ENCODE data around the gene SLC16A7.
"Not testable (repeated sequence)": the region's sequence is repeated elsewhere in the genome, so short reads cannot be mapped to it uniquely, and the experiment has no call there.

Gene SLC16A7

DNA sequence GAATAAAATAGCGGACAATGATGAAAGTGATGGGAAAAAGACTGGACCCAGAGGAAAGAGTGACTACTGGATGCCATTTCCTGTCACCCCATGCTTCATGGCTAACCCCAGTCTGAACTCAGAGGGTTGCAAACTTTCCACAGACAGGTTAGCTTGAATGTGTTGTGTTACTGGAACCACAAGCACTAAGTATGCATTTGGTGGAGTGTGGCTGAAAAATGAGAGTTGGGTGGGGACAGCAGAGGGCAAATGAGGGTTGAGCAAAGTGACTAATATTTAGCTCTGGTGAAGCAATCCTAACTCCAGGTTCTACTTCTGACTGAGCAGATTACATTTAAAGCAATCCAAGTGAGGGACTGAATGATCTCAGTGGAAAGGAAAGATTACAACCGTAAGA, 1.6 kb downstream of the SLC16A7 start:
- Histone ChIP-seq H3K9ac (ENCODE audit: insufficient read length, low read depth) (peak overlapping the region; percentile 47), H3K4me3 (ENCODE audit: insufficient read length, low read depth) (peak overlapping the region; percentile 12), H3K36me3 (ENCODE audit: insufficient read depth, insufficient read length, low read length) (no peaks in the 10 kb centered on the region), H3K9me3 (ENCODE audit: insufficient read depth, low read length) (no peaks in the 10 kb centered on the region), H3K27me3 (ENCODE audit: insufficient read depth, insufficient read length) (peaks cover 15% of the 10 kb centered on the region), H3K4me1 (ENCODE audit: insufficient read depth, insufficient read length) (no peaks in the 10 kb centered on the region)
- DNase-seq (ENCODE audit: low read depth, low spot score), result no peak
- TF ChIP-seq SUZ12 (IDR thresholded peaks at IDR 0.05; ENCODE audit: extremely low read depth, insufficient read depth, insufficient read length) (no peak), ZNF274 (IDR thresholded peaks at IDR 0.05; ENCODE audit: low read depth, low read length) (no peak), YY1 (IDR thresholded peaks at IDR 0.05; ENCODE audit: insufficient read depth, insufficient read length) (no peak)

DNA sequence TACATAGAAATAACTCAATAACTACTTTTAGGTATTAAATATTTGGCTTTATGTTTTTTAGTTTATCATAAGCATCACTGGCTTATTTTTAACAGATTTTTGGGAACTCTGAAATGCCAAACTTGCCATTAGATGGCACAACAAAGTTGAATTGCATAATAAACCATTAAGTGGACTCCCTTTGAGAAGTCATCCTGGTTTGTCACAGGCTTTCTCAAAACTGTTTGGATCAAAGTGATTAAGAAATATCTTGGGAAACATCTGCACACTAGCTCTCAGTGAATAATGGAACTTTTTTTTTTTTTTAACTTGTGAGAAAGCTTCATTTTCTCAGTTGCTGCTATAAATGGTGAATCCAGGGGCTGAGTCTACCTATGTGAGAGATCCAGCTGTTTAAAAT, 4.3 kb downstream of the SLC16A7 start:
- Histone ChIP-seq H3K27me3 (ENCODE audit: insufficient read depth, insufficient read length) (peaks cover 15% of the 10 kb centered on the region), H3K4me3 (ENCODE audit: insufficient read length, low read depth) (no peak overlapping the region), H3K36me3 (ENCODE audit: insufficient read depth, insufficient read length, low read length) (no peaks in the 10 kb centered on the region), H3K9me3 (ENCODE audit: insufficient read depth, low read length) (no peaks in the 10 kb centered on the region), H3K4me1 (ENCODE audit: insufficient read depth, insufficient read length) (no peaks in the 10 kb centered on the region), H3K9ac (ENCODE audit: insufficient read length, low read depth) (no peak overlapping the region)
- no peak for TF ChIP-seq YY1 (IDR thresholded peaks at IDR 0.05; ENCODE audit: insufficient read depth, insufficient read length)
- TF ChIP-seq SUZ12 (IDR thresholded peaks at IDR 0.05; ENCODE audit: extremely low read depth, insufficient read depth, insufficient read length), result no peak
- no peak for TF ChIP-seq ZNF274 (IDR thresholded peaks at IDR 0.05; ENCODE audit: low read depth, low read length)
- DNase-seq (ENCODE audit: low read depth, low spot score), result no peak

DNA sequence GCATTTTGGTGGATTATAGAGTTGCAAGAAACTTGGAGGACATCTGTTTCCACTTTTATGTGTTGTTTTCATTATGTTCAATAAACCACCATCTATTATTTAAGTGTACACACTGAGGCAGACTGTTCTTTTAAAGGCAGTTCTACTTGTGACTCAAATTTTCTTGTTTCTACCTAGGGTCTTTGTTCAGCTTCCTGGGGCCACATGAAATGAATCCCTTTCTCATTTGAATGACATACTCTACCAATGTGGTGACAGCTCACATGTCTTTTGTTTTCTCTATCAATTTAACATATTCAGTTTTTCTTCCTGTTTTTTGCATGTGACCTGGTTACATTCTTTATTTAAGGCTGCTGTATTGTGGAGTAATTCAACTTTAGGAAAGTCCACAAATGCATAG, 7.9 kb downstream of the SLC16A7 start:
- no peak overlapping the region for H3K4me3 ChIP-seq (ENCODE audit: insufficient read length, low read depth)
- H3K27me3 ChIP-seq (ENCODE audit: insufficient read depth, insufficient read length), result no peaks in the 10 kb centered on the region
- no peaks in the 10 kb centered on the region for H3K36me3 ChIP-seq (ENCODE audit: insufficient read depth, insufficient read length, low read length)
- no peak overlapping the region for H3K9ac ChIP-seq (ENCODE audit: insufficient read length, low read depth)
- TF ChIP-seq ZNF274 (IDR thresholded peaks at IDR 0.05; ENCODE audit: low read depth, low read length) (no peak), YY1 (IDR thresholded peaks at IDR 0.05; ENCODE audit: insufficient read depth, insufficient read length) (no peak), SUZ12 (IDR thresholded peaks at IDR 0.05; ENCODE audit: extremely low read depth, insufficient read depth, insufficient read length) (no peak)
- H3K9me3 ChIP-seq (ENCODE audit: insufficient read depth, low read length), result no peaks in the 10 kb centered on the region
- no peak for DNase-seq (ENCODE audit: low read depth, low spot score)
- H3K4me1 ChIP-seq (ENCODE audit: insufficient read depth, insufficient read length), result no peaks in the 10 kb centered on the region

DNA sequence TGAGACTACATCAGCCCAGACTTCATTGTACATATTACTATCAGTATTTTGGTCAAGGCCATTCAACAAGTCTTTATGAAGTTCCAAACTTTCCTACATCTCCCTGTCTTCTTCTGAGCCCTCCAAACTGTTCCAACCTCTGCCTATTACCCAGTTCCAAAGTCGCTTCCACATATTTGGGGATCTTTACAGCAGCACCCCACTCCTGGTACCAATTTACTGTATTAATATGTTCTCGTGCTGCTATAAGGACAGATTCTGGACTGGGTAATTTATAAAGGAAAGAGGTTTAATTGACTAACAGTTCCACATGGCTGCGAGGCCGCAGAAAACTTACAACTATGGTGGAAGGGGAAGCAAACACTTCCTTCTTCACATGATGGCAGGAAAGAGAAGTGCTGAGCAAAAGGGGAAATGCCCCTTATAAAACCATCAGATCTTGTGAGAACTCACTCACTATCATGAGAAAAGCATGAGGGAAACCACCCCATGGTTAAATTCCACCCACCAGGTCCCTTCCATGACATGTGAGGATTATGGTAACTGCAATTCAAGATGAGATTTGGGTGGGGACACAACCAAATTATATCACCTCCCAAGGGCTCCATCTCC, 17.1 kb downstream of the SLC16A7 start:
- not testable (repeated sequence) for H3K27me3 ChIP-seq (ENCODE audit: insufficient read depth, insufficient read length); H3K9ac ChIP-seq (ENCODE audit: insufficient read length, low read depth); DNase-seq (ENCODE audit: low read depth, low spot score); H3K4me3 ChIP-seq (ENCODE audit: insufficient read length, low read depth); H3K36me3 ChIP-seq (ENCODE audit: insufficient read depth, insufficient read length, low read length); H3K4me1 ChIP-seq (ENCODE audit: insufficient read depth, insufficient read length)
- peaks cover 20% of the 10 kb centered on the region; the same call in 1 of the 2 replicates for H3K9me3 ChIP-seq (ENCODE audit: insufficient read depth, low read length)

DNA sequence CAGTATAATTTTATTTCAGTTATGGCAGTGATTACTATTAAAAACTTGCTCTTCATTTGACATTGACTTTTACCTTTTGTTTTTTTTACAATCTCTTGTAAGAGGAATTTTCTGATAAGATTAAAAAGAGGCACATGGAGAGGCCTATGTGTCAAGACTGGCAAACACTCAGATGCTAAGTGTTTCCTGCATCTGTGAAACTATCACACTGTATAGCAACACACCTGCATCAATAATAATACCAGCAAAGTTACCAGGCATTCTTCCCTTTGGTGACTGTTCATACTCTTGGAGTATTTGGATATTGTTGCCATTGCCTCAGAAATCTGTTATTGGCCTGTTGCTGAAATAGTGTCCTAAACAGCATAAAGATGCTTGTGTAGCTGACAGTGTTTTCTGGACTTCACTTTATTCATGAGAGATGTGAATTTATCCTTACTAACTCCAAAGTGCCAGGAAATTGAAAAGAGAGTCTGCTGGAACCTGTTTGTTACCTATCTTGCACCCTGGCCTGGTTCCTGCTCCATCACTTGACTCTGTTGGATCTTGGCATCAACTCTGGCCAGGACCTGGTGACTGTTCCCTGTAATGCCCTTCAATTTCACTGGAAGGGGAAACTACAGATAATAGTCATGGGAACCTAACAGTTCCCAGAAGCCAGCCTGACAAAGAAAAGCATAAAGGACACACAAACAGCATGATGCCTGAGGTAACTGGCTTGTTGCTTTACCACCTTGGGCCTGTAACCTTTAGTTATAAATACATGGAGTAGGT, 19.8 kb downstream of the SLC16A7 start:
- no peak overlapping the region for H3K9ac ChIP-seq (ENCODE audit: insufficient read length, low read depth)
- no peaks in the 10 kb centered on the region for H3K36me3 ChIP-seq (ENCODE audit: insufficient read depth, insufficient read length, low read length)
- H3K4me1 ChIP-seq (ENCODE audit: insufficient read depth, insufficient read length), result no peaks in the 10 kb centered on the region
- peaks cover 20% of the 10 kb centered on the region; the same call in 1 of the 2 replicates for H3K9me3 ChIP-seq (ENCODE audit: insufficient read depth, low read length)
- no peaks in the 10 kb centered on the region for H3K27me3 ChIP-seq (ENCODE audit: insufficient read depth, insufficient read length)
- no peak overlapping the region for H3K4me3 ChIP-seq (ENCODE audit: insufficient read length, low read depth)
- no peak for TF ChIP-seq YY1 (IDR thresholded peaks at IDR 0.05; ENCODE audit: insufficient read depth, insufficient read length)
- TF ChIP-seq ZNF274 (IDR thresholded peaks at IDR 0.05; ENCODE audit: low read depth, low read length), result no peak
- no peak for TF ChIP-seq SUZ12 (IDR thresholded peaks at IDR 0.05; ENCODE audit: extremely low read depth, insufficient read depth, insufficient read length)
- DNase-seq (ENCODE audit: low read depth, low spot score), result no peak

DNA sequence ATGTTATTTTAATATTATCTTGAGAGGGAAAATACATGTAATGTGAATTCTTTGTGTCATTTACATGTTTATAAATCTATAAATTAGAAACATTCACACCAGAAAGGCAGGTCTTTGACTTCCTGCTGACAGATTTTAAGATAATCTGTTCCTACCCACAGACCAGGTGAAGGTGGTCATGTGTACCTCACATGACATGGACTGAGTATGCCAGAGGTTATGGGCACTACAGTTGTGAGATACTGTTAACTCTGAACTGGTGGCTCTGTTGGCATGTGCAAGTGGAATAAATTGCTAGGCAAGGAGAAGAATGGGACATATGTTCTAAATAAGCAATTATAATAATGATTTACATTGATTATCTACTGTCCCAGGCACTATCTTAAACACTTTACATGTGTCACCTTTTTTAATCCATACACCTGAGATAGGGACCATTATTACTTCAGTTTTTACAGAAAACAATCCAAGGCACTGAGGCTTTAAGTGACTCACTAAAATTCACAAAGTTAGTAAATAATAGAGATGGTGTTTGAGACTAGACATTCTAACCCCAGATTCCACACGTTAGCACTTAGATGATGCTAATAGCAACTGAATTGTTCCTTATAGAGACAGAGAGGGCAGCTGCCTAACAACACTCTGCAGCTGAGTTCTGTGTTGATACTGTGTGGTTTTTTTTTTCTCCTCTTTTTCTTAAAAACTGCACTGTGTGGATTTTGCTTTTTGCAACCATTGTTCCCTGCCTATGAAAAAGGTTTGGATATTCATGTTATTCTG, 23.8 kb downstream of the SLC16A7 start:
- Histone ChIP-seq H3K36me3 (ENCODE audit: insufficient read depth, insufficient read length, low read length) (no peaks in the 10 kb centered on the region), H3K4me3 (ENCODE audit: insufficient read length, low read depth) (no peak overlapping the region), H3K4me1 (ENCODE audit: insufficient read depth, insufficient read length) (no peaks in the 10 kb centered on the region), H3K9ac (ENCODE audit: insufficient read length, low read depth) (no peak overlapping the region), H3K9me3 (ENCODE audit: insufficient read depth, low read length) (no peaks in the 10 kb centered on the region), H3K27me3 (ENCODE audit: insufficient read depth, insufficient read length) (no peaks in the 10 kb centered on the region)
- no peak for DNase-seq (ENCODE audit: low read depth, low spot score)
- TF ChIP-seq YY1 (IDR thresholded peaks at IDR 0.05; ENCODE audit: insufficient read depth, insufficient read length) (no peak), SUZ12 (IDR thresholded peaks at IDR 0.05; ENCODE audit: extremely low read depth, insufficient read depth, insufficient read length) (no peak), ZNF274 (IDR thresholded peaks at IDR 0.05; ENCODE audit: low read depth, low read length) (no peak)

DNA sequence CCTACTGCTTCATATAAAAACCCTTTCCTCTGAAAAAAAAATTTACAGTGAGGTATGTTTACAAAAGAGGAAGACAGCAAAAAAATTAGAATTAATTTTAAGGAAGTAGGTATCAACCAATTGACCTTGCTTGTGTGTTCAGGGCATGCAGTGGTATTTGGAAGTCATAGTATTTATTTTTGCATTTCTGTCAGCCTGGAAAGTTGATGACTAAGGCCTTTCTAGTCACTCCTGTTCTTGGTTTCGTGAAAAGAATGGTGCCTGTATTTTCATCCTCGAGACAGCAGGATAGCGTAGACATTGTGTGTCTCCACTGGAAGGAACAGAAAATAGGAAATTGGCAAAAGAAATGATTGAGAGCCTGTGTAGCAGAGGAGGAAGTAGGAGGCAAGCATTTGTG, 24.5 kb downstream of the SLC16A7 start:
- Histone ChIP-seq H3K27me3 (ENCODE audit: insufficient read depth, insufficient read length) (no peaks in the 10 kb centered on the region), H3K4me3 (ENCODE audit: insufficient read length, low read depth) (no peak overlapping the region), H3K36me3 (ENCODE audit: insufficient read depth, insufficient read length, low read length) (no peaks in the 10 kb centered on the region), H3K9me3 (ENCODE audit: insufficient read depth, low read length) (no peaks in the 10 kb centered on the region), H3K9ac (ENCODE audit: insufficient read length, low read depth) (no peak overlapping the region), H3K4me1 (ENCODE audit: insufficient read depth, insufficient read length) (no peaks in the 10 kb centered on the region)
- DNase-seq (ENCODE audit: low read depth, low spot score), result no peak
- TF ChIP-seq SUZ12 (IDR thresholded peaks at IDR 0.05; ENCODE audit: extremely low read depth, insufficient read depth, insufficient read length), result no peak
- TF ChIP-seq YY1 (IDR thresholded peaks at IDR 0.05; ENCODE audit: insufficient read depth, insufficient read length), result no peak
- no peak for TF ChIP-seq ZNF274 (IDR thresholded peaks at IDR 0.05; ENCODE audit: low read depth, low read length)
